DND-41 (cell line): ENCODE data around the gene LRRC8D.

Source experiments
- ATAC-seq: fragments of 200-7000 bp; cut with Tn5 transposase; 3 replicates; pipeline ENCODE4 v1.9.1; 2021; ENCODE audit warnings: low read depth; ENCODE audit not compliant: insufficient read depth
- DNase-seq: peaks from one replicate; pipeline ENCODE4 v3.0.0-alpha.2; 2020
- H2AFZ ChIP-seq: 2 replicates; pipeline ENCODE4 v1.6.0; 2012; ENCODE audit warnings: low read depth, low read length
- H3K27ac ChIP-seq: 2 replicates; pipeline ENCODE4 v1.5.1; 2012; ENCODE audit warnings: low read length, inconsistent platforms
- H3K27me3 ChIP-seq: fragments of 200-600 bp; sonication (generic); 2 replicates; pipeline ENCODE4 v1.6.0; 2012; ENCODE audit warnings: low read length, mild to moderate bottlenecking, inconsistent platforms; ENCODE audit not compliant: insufficient read depth, poor library complexity
- H3K36me3 ChIP-seq: 2 replicates; pipeline ENCODE4 v1.5.1; 2012; ENCODE audit warnings: low read length, inconsistent platforms; ENCODE audit not compliant: insufficient read depth
- H3K4me1 ChIP-seq: 2 replicates; pipeline ENCODE4 v1.5.1; 2012; ENCODE audit warnings: mild to moderate bottlenecking, low read length; ENCODE audit not compliant: insufficient read depth
- H3K4me2 ChIP-seq: 2 replicates; pipeline ENCODE4 v1.6.0; 2012; ENCODE audit warnings: mild to moderate bottlenecking, moderate library complexity, low read length, inconsistent platforms; ENCODE audit not compliant: insufficient read depth
- H3K4me3 ChIP-seq, 2 experiments: fragments of 200-600 bp in 1 of 2; shearing (Covaris generic) in 1 of 2; 2 replicates each; pipeline ENCODE4 v1.5.1; 2012 to 2016; ENCODE audit warnings: inconsistent platforms in 2 of 2, low read length in 2 of 2, mild to moderate bottlenecking in 2 of 2, low read depth in 1 of 2, moderate library complexity in 1 of 2
- H3K79me2 ChIP-seq: 2 replicates; pipeline ENCODE4 v1.6.0; 2012; ENCODE audit warnings: low read length, inconsistent platforms; ENCODE audit not compliant: insufficient read depth
- H3K9ac ChIP-seq: 2 replicates; pipeline ENCODE4 v1.6.0; 2012; ENCODE audit warnings: low read depth, mild to moderate bottlenecking, inconsistent platforms, low read length, moderate library complexity
- H3K9me3 ChIP-seq: 2 replicates; pipeline ENCODE4 v1.5.1; 2012; ENCODE audit warnings: low read length, moderate library complexity, mild to moderate bottlenecking, inconsistent platforms; ENCODE audit not compliant: insufficient read depth, severe bottlenecking
- H4K20me1 ChIP-seq: 2 replicates; pipeline ENCODE4 v1.6.0; 2012; ENCODE audit warnings: low read length; ENCODE audit not compliant: insufficient read depth
- EZH2 ChIP-seq: IDR thresholded peaks from 3 replicates; pipeline ENCODE4 v1.6.1; 2012; ENCODE audit warnings: borderline replicate concordance, low read depth, mild to moderate bottlenecking, moderate library complexity, low read length, inconsistent platforms; ENCODE audit not compliant: severe bottlenecking
- TF ChIP-seq, protein P1 (sequence below): IDR thresholded peaks from 2 replicates; pipeline ENCODE4 v1.5.1; 2012; ENCODE audit warnings: borderline replicate concordance, low read length, moderate library complexity, mild to moderate bottlenecking; ENCODE audit not compliant: poor library complexity, severe bottlenecking; ENCODE audit errors: extremely low read depth

Gene LRRC8D

DNA sequence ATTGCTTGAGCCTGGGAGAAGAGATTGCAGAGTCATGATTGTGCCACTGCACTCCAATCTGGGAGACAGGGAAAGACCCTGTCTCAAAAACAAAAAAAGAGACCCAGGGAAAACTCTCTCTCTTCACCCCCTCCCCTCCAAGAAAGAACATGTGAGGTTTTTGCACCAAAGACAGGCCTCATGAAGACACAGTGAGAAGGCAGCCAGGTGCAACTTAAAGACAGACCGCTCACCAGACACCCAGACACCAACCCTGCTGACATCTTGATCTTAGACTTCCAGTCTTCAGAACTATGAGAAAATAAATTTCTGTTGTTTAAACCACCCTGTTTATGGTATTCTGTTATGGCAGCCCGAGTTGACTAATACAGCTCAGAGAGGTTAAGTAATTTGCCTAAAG, 13.3 kb upstream of the LRRC8D start:
- no peak overlapping the region for H3K9ac ChIP-seq
- no peaks in the 10 kb centered on the region for H3K27me3 ChIP-seq
- TF ChIP-seq, protein P1, sequence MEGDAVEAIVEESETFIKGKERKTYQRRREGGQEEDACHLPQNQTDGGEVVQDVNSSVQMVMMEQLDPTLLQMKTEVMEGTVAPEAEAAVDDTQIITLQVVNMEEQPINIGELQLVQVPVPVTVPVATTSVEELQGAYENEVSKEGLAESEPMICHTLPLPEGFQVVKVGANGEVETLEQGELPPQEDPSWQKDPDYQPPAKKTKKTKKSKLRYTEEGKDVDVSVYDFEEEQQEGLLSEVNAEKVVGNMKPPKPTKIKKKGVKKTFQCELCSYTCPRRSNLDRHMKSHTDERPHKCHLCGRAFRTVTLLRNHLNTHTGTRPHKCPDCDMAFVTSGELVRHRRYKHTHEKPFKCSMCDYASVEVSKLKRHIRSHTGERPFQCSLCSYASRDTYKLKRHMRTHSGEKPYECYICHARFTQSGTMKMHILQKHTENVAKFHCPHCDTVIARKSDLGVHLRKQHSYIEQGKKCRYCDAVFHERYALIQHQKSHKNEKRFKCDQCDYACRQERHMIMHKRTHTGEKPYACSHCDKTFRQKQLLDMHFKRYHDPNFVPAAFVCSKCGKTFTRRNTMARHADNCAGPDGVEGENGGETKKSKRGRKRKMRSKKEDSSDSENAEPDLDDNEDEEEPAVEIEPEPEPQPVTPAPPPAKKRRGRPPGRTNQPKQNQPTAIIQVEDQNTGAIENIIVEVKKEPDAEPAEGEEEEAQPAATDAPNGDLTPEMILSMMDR: no peak
- TF ChIP-seq EZH2: no peak
- no peaks in the 10 kb centered on the region for H3K9me3 ChIP-seq
- no peak overlapping the region for H3K27ac ChIP-seq
- H3K4me1 ChIP-seq: peaks cover 5% of the 10 kb centered on the region; the same call in 1 of the 2 replicates
- no peaks in the 10 kb centered on the region for H3K36me3 ChIP-seq
- DNase-seq (no peak), ATAC-seq (no peak)
- H3K4me2 ChIP-seq: no peak overlapping the region
- no peak overlapping the region for H2AFZ ChIP-seq
- H3K79me2 ChIP-seq: no peaks in the 10 kb centered on the region
- no peaks in the 10 kb centered on the region for H4K20me1 ChIP-seq
- no peak overlapping the region for H3K4me3 ChIP-seq

DNA sequence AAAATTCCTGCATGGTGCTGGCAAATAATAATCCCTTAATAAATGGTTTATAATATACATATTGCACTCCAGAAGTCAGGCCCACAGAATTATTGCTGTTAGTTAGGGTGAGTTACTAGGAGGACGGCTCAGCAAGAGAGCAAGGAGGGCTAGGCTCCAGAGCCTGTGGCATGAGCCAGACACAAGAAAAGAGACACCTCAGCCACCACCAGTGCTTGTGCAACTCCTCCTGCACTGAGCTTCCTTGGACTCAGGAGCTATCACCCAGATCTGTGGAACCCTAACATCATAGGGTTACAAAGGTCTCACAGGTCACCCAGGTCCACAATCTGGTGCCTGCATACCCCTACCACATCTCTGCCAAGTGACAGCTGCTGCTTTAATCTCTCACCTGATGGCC, 12.8 kb upstream of the LRRC8D start:
- no peaks in the 10 kb centered on the region for H3K9me3 ChIP-seq
- H3K4me3 ChIP-seq: no peak overlapping the region
- no peaks in the 10 kb centered on the region for H3K27me3 ChIP-seq
- no peaks in the 10 kb centered on the region for H3K36me3 ChIP-seq
- no peaks in the 10 kb centered on the region for H3K79me2 ChIP-seq
- H4K20me1 ChIP-seq: no peaks in the 10 kb centered on the region
- ATAC-seq: no peak
- no peak overlapping the region for H3K9ac ChIP-seq
- no peak overlapping the region for H3K27ac ChIP-seq
- no peak for TF ChIP-seq EZH2
- TF ChIP-seq, protein P1: no peak
- no peak overlapping the region for H2AFZ ChIP-seq
- no peak overlapping the region for H3K4me2 ChIP-seq
- DNase-seq: no peak
- peaks cover 5% of the 10 kb centered on the region; the same call in 1 of the 2 replicates for H3K4me1 ChIP-seq

DNA sequence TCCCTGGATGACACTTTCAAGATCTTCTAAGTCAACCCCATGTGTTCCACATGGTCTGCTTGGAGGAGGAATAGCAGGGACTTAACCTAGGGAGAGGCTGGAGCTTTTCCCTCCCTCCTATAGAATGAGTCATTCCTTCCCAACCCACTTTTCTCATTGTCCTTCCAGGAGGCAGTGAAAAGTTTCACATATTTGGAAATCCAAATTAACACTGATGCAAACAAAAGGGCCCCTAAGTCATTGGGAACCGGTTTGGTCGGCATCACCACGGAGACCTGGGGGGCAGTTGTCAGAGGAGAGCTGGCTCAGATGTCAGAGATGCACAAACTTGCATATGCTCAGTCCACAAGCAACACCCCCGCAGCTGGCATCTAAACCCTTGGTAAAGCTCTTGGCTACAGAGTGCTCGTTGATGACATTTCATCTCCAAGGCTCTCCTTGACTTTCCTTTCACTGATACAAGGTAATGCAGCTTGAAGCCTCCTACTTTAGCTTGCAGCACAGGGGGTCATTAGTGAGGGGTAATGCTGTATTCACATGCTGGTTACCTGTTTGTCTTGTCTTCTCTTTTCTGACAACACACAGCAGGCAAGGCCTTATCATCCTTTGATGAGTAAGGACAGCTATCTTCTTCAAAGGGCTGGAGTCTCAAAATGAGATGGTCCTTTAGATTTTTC, 12.3 kb upstream of the LRRC8D start:
- Histone ChIP-seq H3K4me1 (peaks cover 5% of the 10 kb centered on the region; the same call in 1 of the 2 replicates), H3K27ac (no peak overlapping the region), H3K4me3 (no peak overlapping the region), H3K79me2 (no peaks in the 10 kb centered on the region), H3K9me3 (no peaks in the 10 kb centered on the region), H3K4me2 (no peak overlapping the region), H4K20me1 (no peaks in the 10 kb centered on the region), H3K36me3 (no peaks in the 10 kb centered on the region), H3K9ac (no peak overlapping the region), H2AFZ (no peak overlapping the region), H3K27me3 (no peaks in the 10 kb centered on the region)
- ATAC-seq (no peak), DNase-seq (no peak)
- TF ChIP-seq, protein P1: no peak
- TF ChIP-seq EZH2: no peak

DNA sequence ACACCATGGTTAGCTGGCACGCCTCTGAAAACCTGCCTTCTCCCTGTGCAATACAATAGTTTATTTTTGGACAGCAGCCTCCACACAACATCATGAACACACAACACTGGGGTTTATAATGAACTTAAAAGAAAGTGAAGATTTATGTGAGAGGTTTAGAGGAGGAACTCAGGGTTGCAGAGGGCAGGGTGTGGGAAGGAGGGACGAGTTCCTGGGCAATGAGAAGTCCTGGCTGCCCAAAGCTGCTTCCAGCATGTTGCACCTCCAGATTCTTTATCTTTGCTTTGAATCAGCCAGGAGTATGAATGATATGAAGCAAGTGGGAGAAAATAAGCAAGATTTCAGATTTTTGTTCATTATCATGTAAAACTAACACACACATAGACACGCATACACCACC, 11.3 kb upstream of the LRRC8D start:
- Histone ChIP-seq H3K4me1 (peaks cover 5% of the 10 kb centered on the region; the same call in 1 of the 2 replicates), H3K79me2 (no peaks in the 10 kb centered on the region), H3K9ac (no peak overlapping the region), H3K27me3 (no peaks in the 10 kb centered on the region), H4K20me1 (no peaks in the 10 kb centered on the region), H2AFZ (no peak overlapping the region), H3K27ac (no peak overlapping the region), H3K36me3 (no peaks in the 10 kb centered on the region), H3K9me3 (no peaks in the 10 kb centered on the region), H3K4me2 (no peak overlapping the region), H3K4me3 (no peak overlapping the region)
- DNase-seq: no peak
- no peak for ATAC-seq
- TF ChIP-seq, protein P1: no peak
- TF ChIP-seq EZH2: no peak
